ENCODE measurements around the gene PI4K2A.

DNA sequence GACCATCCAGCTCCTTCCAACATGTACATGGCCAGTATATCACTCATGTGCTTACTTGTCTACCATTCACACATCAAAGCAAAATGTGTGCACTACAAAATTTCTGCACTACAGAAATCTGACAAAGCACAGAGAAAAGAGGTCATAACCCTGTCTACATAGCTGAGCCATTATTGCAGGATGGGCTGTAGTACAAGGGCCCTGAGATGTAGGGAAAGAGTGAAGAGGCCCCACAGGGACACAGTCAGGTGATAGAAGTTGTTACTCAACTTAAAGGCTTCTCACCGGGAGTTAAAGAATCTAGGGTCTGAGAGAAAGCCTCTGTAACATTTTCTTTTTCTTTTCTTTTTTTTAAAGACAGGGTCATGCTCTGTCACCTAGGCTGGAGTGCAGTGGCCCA, 29.1 kb downstream of the PI4K2A start:
- TF ChIP-seq, protein P1, sequence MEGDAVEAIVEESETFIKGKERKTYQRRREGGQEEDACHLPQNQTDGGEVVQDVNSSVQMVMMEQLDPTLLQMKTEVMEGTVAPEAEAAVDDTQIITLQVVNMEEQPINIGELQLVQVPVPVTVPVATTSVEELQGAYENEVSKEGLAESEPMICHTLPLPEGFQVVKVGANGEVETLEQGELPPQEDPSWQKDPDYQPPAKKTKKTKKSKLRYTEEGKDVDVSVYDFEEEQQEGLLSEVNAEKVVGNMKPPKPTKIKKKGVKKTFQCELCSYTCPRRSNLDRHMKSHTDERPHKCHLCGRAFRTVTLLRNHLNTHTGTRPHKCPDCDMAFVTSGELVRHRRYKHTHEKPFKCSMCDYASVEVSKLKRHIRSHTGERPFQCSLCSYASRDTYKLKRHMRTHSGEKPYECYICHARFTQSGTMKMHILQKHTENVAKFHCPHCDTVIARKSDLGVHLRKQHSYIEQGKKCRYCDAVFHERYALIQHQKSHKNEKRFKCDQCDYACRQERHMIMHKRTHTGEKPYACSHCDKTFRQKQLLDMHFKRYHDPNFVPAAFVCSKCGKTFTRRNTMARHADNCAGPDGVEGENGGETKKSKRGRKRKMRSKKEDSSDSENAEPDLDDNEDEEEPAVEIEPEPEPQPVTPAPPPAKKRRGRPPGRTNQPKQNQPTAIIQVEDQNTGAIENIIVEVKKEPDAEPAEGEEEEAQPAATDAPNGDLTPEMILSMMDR (IDR thresholded peaks at IDR 0.05; ENCODE audit: low read length): no peak
- TF ChIP-seq EZH2 (IDR thresholded peaks at IDR 0.05; ENCODE audit: borderline replicate concordance, low read length): no peak
